Measurements from ENCODE around the gene RBL1. TPM values are rescaled to one million over a fixed set of nuclear protein-coding genes. Genes with fewer than 3 reads are reported as not detected.
"Not testable (repeated sequence)": the region's sequence is repeated elsewhere in the genome, so short reads cannot be mapped to it uniquely, and the experiment has no call there.

The RBL1 gene
- total RNA-seq, 6 donors from 2014 or later: 5.0 to 32.5 (median 10.4) TPM

GRCh38 chr20:37071481-37071911 lies 24.3 kb downstream of the RBL1 start:
- no peaks in the 10 kb centered on the region for H3K4me1 ChIP-seq
- DNase-seq (no peak), ATAC-seq (ENCODE audit: low FRiP score in 2 of 2) (no peak)
- no peaks in the 10 kb centered on the region for H3K9me3 ChIP-seq
- no peak for TF ChIP-seq POLR2AphosphoS5 (IDR thresholded peaks at IDR 0.05)
- no peak for TF ChIP-seq EP300 (IDR thresholded peaks at IDR 0.05)
- no peak overlapping the region for H3K27ac ChIP-seq
- 72 to 81% methylated on average over 4 of the region's 4 CpGs for WGBS, 2 donors
- peaks cover 0 to 4% (median 0%) of the 10 kb centered on the region in 4 donors for H3K36me3 ChIP-seq
- no peak overlapping the region for H3K4me3 ChIP-seq
- H3K27me3 ChIP-seq: no peaks in the 10 kb centered on the region

GRCh38 chr20:37069563-37069962 lies 26.2 kb downstream of the RBL1 start:
- 93 to 96% methylated on average over 2 to 5 of the region's 25 CpGs for WGBS, 2 donors
- DNase-seq: peak in 1 of 2 donors; percentile 63
- H3K27ac ChIP-seq; H3K27me3 ChIP-seq; H3K4me3 ChIP-seq; H3K9me3 ChIP-seq; ATAC-seq (ENCODE audit: low FRiP score in 2 of 2); H3K4me1 ChIP-seq: not testable (repeated sequence)
- peaks cover 5 to 21% (median 6%) of the 10 kb centered on the region in 4 donors for H3K36me3 ChIP-seq

GRCh38 chr20:37066168-37066567 lies 29.6 kb downstream of the RBL1 start:
- H3K4me3 ChIP-seq: no peak overlapping the region
- peaks cover 5 to 27% (median 9%) of the 10 kb centered on the region in 4 donors for H3K36me3 ChIP-seq
- H3K27me3 ChIP-seq: no peaks in the 10 kb centered on the region
- no peak for ATAC-seq (ENCODE audit: low FRiP score in 2 of 2)
- TF ChIP-seq CTCF (IDR thresholded peaks at IDR 0.05): no peak
- TF ChIP-seq POLR2A (IDR thresholded peaks at IDR 0.05): no peak
- no peak for TF ChIP-seq POLR2AphosphoS5 (IDR thresholded peaks at IDR 0.05)
- TF ChIP-seq EP300 (IDR thresholded peaks at IDR 0.05): no peak
- no peaks in the 10 kb centered on the region for H3K9me3 ChIP-seq
- 90 to 93% methylated on average over 2 of the region's 2 CpGs for WGBS, 2 donors
- no peak overlapping the region for H3K27ac ChIP-seq
- no peak for DNase-seq
- no peaks in the 10 kb centered on the region for H3K4me1 ChIP-seq

GRCh38 chr20:37055276-37055675 lies 40.5 kb downstream of the RBL1 start:
- WGBS, 2 donors: 90 to 94% methylated on average over 3 of the region's 3 CpGs
- no peak for ATAC-seq (ENCODE audit: low FRiP score in 2 of 2)

GRCh38 chr20:37053230-37053950 lies 42.4 kb downstream of the RBL1 start:
- TF ChIP-seq POLR2A (IDR thresholded peaks at IDR 0.05): no peak
- no peak for TF ChIP-seq EP300 (IDR thresholded peaks at IDR 0.05)
- no peak for TF ChIP-seq POLR2AphosphoS5 (IDR thresholded peaks at IDR 0.05)
- no peak for TF ChIP-seq CTCF (IDR thresholded peaks at IDR 0.05)
- no peak for ATAC-seq (ENCODE audit: low FRiP score in 2 of 2)
- 93 to 97% methylated on average over 4 of the region's 4 CpGs for WGBS, 2 donors
- Histone ChIP-seq H3K4me3 (no peak overlapping the region), H3K27ac (no peak overlapping the region), H3K9me3 (no peaks in the 10 kb centered on the region), H3K4me1 (no peaks in the 10 kb centered on the region), H3K36me3 (peaks cover 0 to 54% (median 12%) of the 10 kb centered on the region in 4 donors), H3K27me3 (no peaks in the 10 kb centered on the region)
- no peak for DNase-seq

More at GRCh38 chr20:37055276-37055675, 40.5 kb downstream of the RBL1 start:
- H3K27me3 ChIP-seq: no peaks in the 10 kb centered on the region
- H3K27ac ChIP-seq: no peak overlapping the region
- H3K36me3 ChIP-seq: peaks cover 0 to 56% (median 22%) of the 10 kb centered on the region in 4 donors
- no peak for TF ChIP-seq POLR2AphosphoS5 (IDR thresholded peaks at IDR 0.05)
- no peak for TF ChIP-seq CTCF (IDR thresholded peaks at IDR 0.05)
- TF ChIP-seq EP300 (IDR thresholded peaks at IDR 0.05): no peak
- no peak for TF ChIP-seq POLR2A (IDR thresholded peaks at IDR 0.05)
- DNase-seq: no peak
- no peak overlapping the region for H3K4me3 ChIP-seq
- H3K4me1 ChIP-seq: no peaks in the 10 kb centered on the region
- H3K9me3 ChIP-seq: no peaks in the 10 kb centered on the region
